Activated CD8-positive, alpha-beta memory T cell treated with anti-CD3 and anti-CD28 coated beads, Interleukin-2, amount 10 ng/mL, durations not matched to agents 7 days and 5 days (primary cell): Measurements from ENCODE around the gene HEXD. TPM values are rescaled to one million over a fixed set of nuclear protein-coding genes. Genes with fewer than 3 reads are reported as not detected.

Experiments
- ATAC-seq: fragments of 150-1000 bp; cut with Tn5 transposase; one replicate; pipeline ENCODE4 v1.10.0; 2021; ENCODE audit warnings: moderate library complexity
- CTCF ChIA-PET: fragments of 350-600 bp; sonication (Branson Sonifier 250); formaldehyde crosslinking; loops from one replicate; lab custom pipeline; 2021; ENCODE audit warnings: antibody characterized with exemption; lab: Charles Lee
- DNase-seq: peaks from one replicate; pipeline ENCODE4 v3.0.0-alpha.2; 2020
- H3K27ac Mint-ChIP-seq: one replicate; pipeline ENCODE4 v1.8.0; 2021; ENCODE audit warnings: mild to moderate bottlenecking, mixed read lengths
- H3K27me3 Mint-ChIP-seq: one replicate; pipeline ENCODE4 v1.8.0; 2021; ENCODE audit warnings: mixed read lengths
- H3K36me3 Mint-ChIP-seq: one replicate; pipeline ENCODE4 v1.8.0; 2021; ENCODE audit warnings: mild to moderate bottlenecking, mixed read lengths
- H3K4me1 Mint-ChIP-seq: one replicate; pipeline ENCODE4 v1.8.0; 2021; ENCODE audit warnings: mixed read lengths
- H3K4me3 Mint-ChIP-seq: one replicate; pipeline ENCODE4 v1.8.0; 2021; ENCODE audit warnings: mild to moderate bottlenecking, moderate library complexity, mixed read lengths
- H3K9me3 Mint-ChIP-seq: one replicate; pipeline ENCODE4 v1.8.0; 2022; ENCODE audit warnings: low read depth, mixed read lengths
- total RNA-seq, 2 experiments: library from RNA; stranded (reverse); gene quantifications; one replicate each; pipeline ENCODE4 v1.2.3, GENCODE V29; 2021

The HEXD gene
- total RNA-seq, 2 experiments from 2014 or later = 50.5 to 72.5 TPM

- DNase-seq (no peak), ATAC-seq (no peak)
- H3K27ac Mint-ChIP-seq = no peak overlapping the region
- no peak overlapping the region for H3K4me3 Mint-ChIP-seq
- peaks cover 5% of the 10 kb centered on the region for H3K36me3 Mint-ChIP-seq
- H3K9me3 Mint-ChIP-seq = no peaks in the 10 kb centered on the region
- CTCF ChIA-PET = no interaction called here
- no peaks in the 10 kb centered on the region for H3K27me3 Mint-ChIP-seq
- peaks cover 14% of the 10 kb centered on the region for H3K4me1 Mint-ChIP-seq
These were observed 21.3 kb upstream of the HEXD start for GRCh38 chr17:82396601-82397435.

GRCh38 chr17:82397449-82398335, 20.5 kb upstream of the HEXD start:
- CTCF ChIA-PET = no interaction called here
- DNase-seq (no peak), ATAC-seq (no peak)
- Mint-ChIP-seq H3K9me3 (no peaks in the 10 kb centered on the region), H3K36me3 (peaks cover 5% of the 10 kb centered on the region), H3K27ac (no peak overlapping the region), H3K4me1 (peaks cover 15% of the 10 kb centered on the region), H3K27me3 (no peaks in the 10 kb centered on the region), H3K4me3 (no peak overlapping the region)

- CTCF ChIA-PET = interaction anchor here (0.8 kb wide), 1 partner anchor 29 kb away, joined by 3 read pairs; no protein-coding TSS in a partner anchor
- DNase-seq = no peak
- no peaks in the 10 kb centered on the region for H3K27me3 Mint-ChIP-seq
- peaks cover 14% of the 10 kb centered on the region for H3K36me3 Mint-ChIP-seq
- H3K9me3 Mint-ChIP-seq = no peaks in the 10 kb centered on the region
- H3K27ac Mint-ChIP-seq = no peak overlapping the region
- no peak for ATAC-seq
- peaks cover 22% of the 10 kb centered on the region for H3K4me1 Mint-ChIP-seq
- no peak overlapping the region for H3K4me3 Mint-ChIP-seq
These were observed 19.1 kb upstream of the HEXD start for GRCh38 chr17:82399041-82399441.

GRCh38 chr17:82399601-82400101, 18.5 kb upstream of the HEXD start:
- ATAC-seq (no peak), DNase-seq (no peak)
- Mint-ChIP-seq H3K27ac (no peak overlapping the region), H3K36me3 (peaks cover 14% of the 10 kb centered on the region), H3K27me3 (no peaks in the 10 kb centered on the region), H3K9me3 (no peaks in the 10 kb centered on the region), H3K4me1 (peaks cover 22% of the 10 kb centered on the region), H3K4me3 (no peak overlapping the region)
- CTCF ChIA-PET = no interaction called here

- Mint-ChIP-seq H3K4me3 (no peak overlapping the region), H3K9me3 (no peaks in the 10 kb centered on the region), H3K4me1 (peaks cover 22% of the 10 kb centered on the region), H3K27me3 (no peaks in the 10 kb centered on the region), H3K27ac (no peak overlapping the region), H3K36me3 (peaks cover 15% of the 10 kb centered on the region)
- ATAC-seq (no peak), DNase-seq (no peak)
- CTCF ChIA-PET = interaction anchor here (0.8 kb wide), 1 partner anchor 47 kb away, joined by 4 read pairs; no protein-coding TSS in a partner anchor
These were observed 17.9 kb upstream of the HEXD start for GRCh38 chr17:82400206-82400605.

- Mint-ChIP-seq H3K27me3 (no peaks in the 10 kb centered on the region), H3K4me1 (peaks cover 22% of the 10 kb centered on the region), H3K36me3 (peaks cover 16% of the 10 kb centered on the region), H3K27ac (peak overlapping the region; percentile 84), H3K9me3 (no peaks in the 10 kb centered on the region), H3K4me3 (peak overlapping the region; percentile 52)
- CTCF ChIA-PET = interaction anchor here (0.8 kb wide), 1 partner anchor 48 kb away, joined by 4 read pairs; no protein-coding TSS in a partner anchor
- ATAC-seq = peak; percentile 91
- peak; percentile 84 for DNase-seq
These were observed 17.3 kb upstream of the HEXD start for GRCh38 chr17:82400830-82401229.

GRCh38 chr17:82402865-82403264, 15.3 kb upstream of the HEXD start:
- H3K4me1 Mint-ChIP-seq = peaks cover 28% of the 10 kb centered on the region
- H3K27ac Mint-ChIP-seq = no peak overlapping the region
- no peak for ATAC-seq
- H3K9me3 Mint-ChIP-seq = no peaks in the 10 kb centered on the region
- CTCF ChIA-PET = interaction anchor here (1.2 to 1.5 kb wide), 3 partner anchors 32 to 52 kb away, joined by 3 read pairs; no protein-coding TSS in a partner anchor
- DNase-seq = no peak
- peaks cover 16% of the 10 kb centered on the region for H3K36me3 Mint-ChIP-seq
- no peak overlapping the region for H3K4me3 Mint-ChIP-seq
- no peaks in the 10 kb centered on the region for H3K27me3 Mint-ChIP-seq

- CTCF ChIA-PET = interaction anchor here (0.7 to 1.2 kb wide), 2 partner anchors 36 to 123 kb away, joined by 3 to 4 read pairs; no protein-coding TSS in a partner anchor
- DNase-seq (no peak), ATAC-seq (no peak)
- Mint-ChIP-seq H3K36me3 (peaks cover 16% of the 10 kb centered on the region), H3K27me3 (no peaks in the 10 kb centered on the region), H3K4me1 (peaks cover 28% of the 10 kb centered on the region), H3K4me3 (no peak overlapping the region), H3K27ac (no peak overlapping the region), H3K9me3 (no peaks in the 10 kb centered on the region)
These were observed 14.2 kb upstream of the HEXD start for GRCh38 chr17:82403662-82404660.

- CTCF ChIA-PET = interaction anchor here (0.8 to 1.2 kb wide), 2 partner anchors 35 to 37 kb away, joined by 3 to 4 read pairs; no protein-coding TSS in a partner anchor
- Mint-ChIP-seq H3K36me3 (peaks cover 16% of the 10 kb centered on the region), H3K9me3 (no peaks in the 10 kb centered on the region), H3K4me1 (peaks cover 27% of the 10 kb centered on the region), H3K4me3 (no peak overlapping the region), H3K27me3 (no peaks in the 10 kb centered on the region), H3K27ac (no peak overlapping the region)
- DNase-seq (no peak), ATAC-seq (no peak)
These were observed 13.1 kb upstream of the HEXD start for GRCh38 chr17:82405051-82405450.

GRCh38 chr17:82406131-82406671, 11.9 kb upstream of the HEXD start:
- Mint-ChIP-seq H3K36me3 (peaks cover 13% of the 10 kb centered on the region), H3K27ac (no peak overlapping the region), H3K4me1 (peaks cover 18% of the 10 kb centered on the region), H3K9me3 (no peaks in the 10 kb centered on the region), H3K4me3 (no peak overlapping the region), H3K27me3 (no peaks in the 10 kb centered on the region)
- CTCF ChIA-PET = interaction anchor here (1.4 to 1.7 kb wide), 2 partner anchors 9 to 18 kb away, joined by 3 read pairs; no protein-coding TSS in a partner anchor
- no peak for DNase-seq
- no peak for ATAC-seq

GRCh38 chr17:82407255-82407654, 10.9 kb upstream of the HEXD start:
- H3K36me3 Mint-ChIP-seq = peaks cover 11% of the 10 kb centered on the region
- CTCF ChIA-PET = interaction anchor here (1.7 kb wide), 1 partner anchor 17 kb away, joined by 3 read pairs; no protein-coding TSS in a partner anchor
- no peaks in the 10 kb centered on the region for H3K9me3 Mint-ChIP-seq
- H3K4me1 Mint-ChIP-seq = peaks cover 13% of the 10 kb centered on the region
- no peak for DNase-seq
- no peaks in the 10 kb centered on the region for H3K27me3 Mint-ChIP-seq
- H3K4me3 Mint-ChIP-seq = no peak overlapping the region
- peak; percentile 23 for ATAC-seq
- H3K27ac Mint-ChIP-seq = no peak overlapping the region
